OCI-LY7 (cell line): ENCODE data around the gene RXFP1.

Experiments
- CTCF ChIP-seq: fragments of 200-600 bp; sonication (generic); conservative IDR thresholded peaks from 2 replicates; pipeline ENCODE4 v1.5.1; 2014; ENCODE audit warnings: mild to moderate bottlenecking, antibody characterized with exemption, low read length, moderate library complexity, mixed read lengths
- EZH2phosphoT487 ChIP-seq: fragments of 200-600 bp; sonication (generic); IDR thresholded peaks from 2 replicates; pipeline ENCODE4 v1.6.1; 2018; ENCODE audit warnings: low read depth, borderline replicate concordance, mild to moderate bottlenecking, mixed run types, antibody characterized with exemption, low read length, moderate library complexity, mixed read lengths

DNA sequence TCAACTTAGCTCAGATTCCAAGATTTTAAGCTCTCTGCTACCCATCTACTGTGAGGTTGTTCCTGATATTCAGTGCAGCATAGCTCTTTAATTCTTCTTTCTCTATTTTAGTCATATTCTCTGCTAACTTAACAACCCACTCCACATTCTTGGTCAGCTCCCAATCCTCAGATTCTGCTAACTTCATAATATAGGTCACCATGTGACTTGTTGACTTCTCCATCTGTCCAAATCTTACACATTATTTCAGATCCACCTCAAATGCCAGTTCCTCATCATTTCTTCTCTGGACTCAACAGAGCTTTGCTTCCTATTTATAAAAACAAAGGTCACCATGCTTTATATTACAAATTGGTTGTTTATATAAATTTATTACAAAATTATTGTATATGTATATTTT is 29.3 kb upstream of the RXFP1 start:
- TF ChIP-seq CTCF (no peak), EZH2phosphoT487 (no peak)
